ENCODE data around the gene BCAS1.
"Not testable (repeated sequence)": the region's sequence is repeated elsewhere in the genome, so short reads cannot be mapped to it uniquely, and the experiment has no call there.

The BCAS1 gene

DNA sequence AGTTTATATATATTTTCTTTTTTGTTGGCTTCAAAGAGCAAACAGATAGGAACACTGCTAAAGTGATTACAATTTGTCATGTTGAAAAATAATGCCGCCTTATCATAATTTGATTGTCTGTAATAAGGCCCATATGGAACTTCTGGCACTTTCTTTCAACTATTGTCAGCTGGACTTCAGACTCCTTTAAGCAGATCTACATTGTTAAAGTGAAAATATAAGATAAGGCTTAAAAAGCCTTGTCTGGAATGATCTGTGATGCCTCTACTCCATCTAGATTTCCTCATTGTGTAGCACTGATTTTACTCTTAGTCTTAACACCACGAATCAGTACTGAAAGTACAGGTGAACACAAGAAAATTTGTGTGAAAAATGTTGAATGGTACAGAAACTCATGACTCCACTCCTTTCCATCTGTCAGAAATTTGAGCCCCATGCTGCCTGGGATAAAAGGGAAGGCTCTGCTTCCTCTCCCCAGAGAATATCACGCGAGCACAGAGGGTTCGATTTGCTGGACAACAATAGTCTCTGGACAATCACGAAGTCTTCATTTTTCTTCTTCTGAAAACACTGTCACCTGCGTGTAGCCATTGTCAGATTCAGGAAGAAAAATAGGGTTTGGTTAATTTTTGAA, 56.0 kb downstream of the BCAS1 start:
- DNase-seq: no peak

GRCh38 chr20:54013471-54013870, 56.9 kb downstream of the BCAS1 start:
- no peak for DNase-seq

DNA sequence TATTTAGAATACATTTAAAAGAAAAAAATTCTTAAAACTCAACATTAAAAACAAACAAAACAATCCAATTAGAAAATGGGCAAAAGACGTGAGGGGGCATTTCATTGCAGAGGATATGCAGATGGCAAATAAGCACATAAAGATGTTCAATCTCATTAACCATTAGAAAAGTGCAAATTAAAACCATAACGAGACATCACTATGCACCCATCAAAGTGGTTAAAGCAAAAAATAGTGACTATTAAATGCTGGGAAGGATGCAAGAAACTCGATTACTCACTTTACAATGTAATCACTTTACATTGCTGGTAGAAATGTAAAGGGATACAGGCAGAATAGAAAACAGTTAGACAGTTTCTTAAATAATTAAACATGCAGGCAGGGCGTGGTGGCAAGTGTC, 59.0 kb downstream of the BCAS1 start:
- DNase-seq: no peak

DNA sequence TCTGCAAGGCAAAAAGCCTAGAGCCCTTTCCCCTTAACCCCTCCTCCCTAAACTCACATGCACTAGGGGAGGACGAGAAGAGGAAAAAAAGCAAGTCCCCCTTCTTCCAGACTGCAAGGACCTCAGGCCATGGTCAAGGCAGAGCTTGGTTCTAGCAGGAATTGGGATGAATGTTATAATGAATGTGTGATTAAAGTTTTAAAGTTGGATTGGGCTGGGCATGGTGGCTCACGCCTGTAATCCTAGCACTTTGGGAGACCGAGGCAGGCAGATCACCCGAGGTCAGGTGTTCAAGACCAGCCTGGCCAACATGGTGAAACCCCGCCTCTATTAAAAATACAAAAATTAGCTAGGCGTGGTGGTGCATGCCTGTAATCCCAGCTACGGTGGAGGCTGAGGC, 64.2 kb downstream of the BCAS1 start:
- not testable (repeated sequence) for DNase-seq

DNA sequence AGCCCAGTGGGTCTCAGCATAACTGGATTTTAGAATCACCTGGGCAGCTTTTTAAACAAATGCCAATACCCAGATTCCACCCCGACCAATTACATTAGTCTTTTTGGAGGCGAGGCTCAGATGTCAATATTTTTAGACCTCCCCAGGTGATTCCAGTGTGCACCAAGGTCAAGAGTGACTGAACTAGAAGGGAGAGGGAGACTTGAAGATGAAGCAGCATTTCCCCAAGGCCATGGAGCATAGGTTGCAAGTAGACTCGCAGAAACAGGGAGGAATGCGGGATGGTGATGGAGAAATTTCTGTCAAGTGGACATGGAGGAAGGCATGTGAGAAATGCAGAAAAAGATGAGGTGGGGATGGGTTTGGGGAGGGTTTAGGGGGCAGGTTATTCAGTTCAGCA, 64.9 kb downstream of the BCAS1 start:
- DNase-seq: no peak

- DNase-seq: no peak
Observed at GRCh38 chr20:54004445-54004844, 65.9 kb downstream of the BCAS1 start.

DNA sequence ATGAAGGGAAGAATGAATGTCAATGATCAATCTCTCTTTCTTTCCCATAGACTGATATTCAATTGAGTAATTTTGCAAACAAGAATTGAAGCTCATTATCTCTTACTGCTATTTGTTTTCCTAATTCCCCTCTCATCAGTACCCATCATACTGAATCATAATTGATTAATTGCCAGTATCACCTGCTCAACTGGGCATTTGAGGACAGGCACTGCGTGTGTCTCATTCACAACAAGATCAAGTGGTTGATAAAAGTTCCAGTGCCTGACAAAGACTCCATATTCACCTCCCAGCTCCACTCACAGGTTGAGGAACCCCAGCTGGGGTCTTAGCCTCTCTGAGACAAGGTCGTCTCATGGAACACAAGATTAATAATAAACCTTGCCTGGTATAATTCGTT, 67.7 kb downstream of the BCAS1 start:
- no peak for DNase-seq

GRCh38 chr20:54002056-54002575, 68.3 kb downstream of the BCAS1 start:
- DNase-seq: no peak

DNA sequence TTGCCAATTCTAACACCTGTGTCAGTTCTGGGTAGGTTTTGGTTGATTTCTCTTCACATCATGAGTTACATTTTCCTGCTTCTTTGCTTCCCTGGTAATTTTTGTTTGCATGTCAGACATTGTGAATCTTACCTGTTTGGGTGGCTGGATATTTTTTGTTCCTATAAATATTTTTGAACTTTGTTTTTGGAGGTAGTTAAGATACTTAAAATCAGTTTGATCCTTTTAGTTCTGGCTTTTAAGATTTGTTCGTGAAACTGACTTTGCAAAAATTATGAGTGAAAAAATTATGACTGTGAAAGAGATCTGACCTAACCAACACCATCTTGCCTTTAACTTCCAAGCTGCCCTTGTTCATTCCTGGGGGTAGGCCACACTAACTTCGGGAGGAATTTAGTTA, 69.5 kb downstream of the BCAS1 start:
- no peak for DNase-seq

GRCh38 chr20:54000262-54000661, 70.1 kb downstream of the BCAS1 start:
- no peak for DNase-seq

DNA sequence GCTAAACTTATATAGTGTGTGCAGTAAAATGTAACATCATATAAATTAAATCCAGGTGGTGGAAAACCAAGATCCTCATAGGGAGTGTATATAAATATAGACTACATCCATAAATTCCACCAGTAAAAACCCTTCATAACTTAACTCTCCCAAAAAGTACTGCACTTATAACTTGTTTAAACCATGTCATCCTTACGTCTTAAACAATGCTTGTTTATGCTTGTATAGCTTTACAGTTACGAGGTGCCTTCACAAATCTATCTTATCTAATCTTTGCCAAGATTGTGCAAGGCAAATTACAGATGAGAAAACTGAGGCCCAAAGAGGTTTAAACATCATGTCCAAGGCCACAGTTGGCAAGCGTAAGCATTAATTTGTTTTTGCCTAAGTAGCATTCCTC, 71.3 kb downstream of the BCAS1 start:
- DNase-seq: no peak

- no peak for DNase-seq
Observed at GRCh38 chr20:53996584-53997486, 73.6 kb downstream of the BCAS1 start.

GRCh38 chr20:53995949-53996348, 74.4 kb downstream of the BCAS1 start:
- DNase-seq: no peak

- no peak for DNase-seq
Observed at GRCh38 chr20:53994088-53994487, 76.3 kb downstream of the BCAS1 start.

DNA sequence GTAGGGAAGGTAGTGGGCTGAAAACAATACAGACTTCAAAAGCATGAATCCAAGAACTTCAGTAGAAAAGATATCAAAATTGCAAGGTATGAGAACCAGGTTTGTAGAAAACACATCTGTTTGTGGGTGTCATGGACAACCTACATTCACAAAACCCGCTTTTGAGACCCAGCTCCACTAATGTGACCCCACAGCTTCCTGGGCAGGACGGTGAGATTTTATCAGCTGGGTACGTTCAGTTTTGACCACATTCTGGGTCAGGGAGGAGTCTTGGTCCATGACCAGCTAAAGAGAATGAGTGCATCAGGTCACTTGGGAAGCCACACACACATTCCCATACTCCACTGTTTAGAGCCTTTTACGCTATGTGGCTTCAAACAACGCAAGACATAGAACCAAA, 77.1 kb downstream of the BCAS1 start:
- no peak for DNase-seq

- no peak for DNase-seq
Observed at GRCh38 chr20:53990768-53991450, 79.5 kb downstream of the BCAS1 start.

DNA sequence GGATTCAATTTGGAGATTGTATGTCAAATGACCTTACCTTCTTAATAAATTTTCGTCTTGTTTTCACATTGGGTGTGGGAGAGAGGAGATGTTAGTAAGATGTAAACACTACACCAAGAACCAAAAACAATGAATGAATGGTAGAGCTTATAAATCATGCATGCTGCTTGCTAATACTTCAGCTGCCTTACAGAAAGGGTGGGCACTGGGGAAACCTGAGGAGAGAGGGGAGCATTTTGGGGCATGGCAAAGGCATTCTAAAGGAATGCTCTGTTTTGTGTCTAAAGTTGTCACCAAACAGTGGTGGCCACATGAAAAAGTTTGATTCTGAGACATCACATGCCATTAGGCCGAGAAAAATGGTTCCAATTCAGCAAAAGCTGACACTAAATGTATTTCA, 80.4 kb downstream of the BCAS1 start:
- no peak for DNase-seq

- DNase-seq: no peak
Observed at GRCh38 chr20:53989401-53989800, 81.0 kb downstream of the BCAS1 start.

- DNase-seq: no peak
Observed at GRCh38 chr20:53986037-53986650, 84.2 kb downstream of the BCAS1 start.

- DNase-seq: no peak
Observed at GRCh38 chr20:53985150-53985518, 85.3 kb downstream of the BCAS1 start.

DNA sequence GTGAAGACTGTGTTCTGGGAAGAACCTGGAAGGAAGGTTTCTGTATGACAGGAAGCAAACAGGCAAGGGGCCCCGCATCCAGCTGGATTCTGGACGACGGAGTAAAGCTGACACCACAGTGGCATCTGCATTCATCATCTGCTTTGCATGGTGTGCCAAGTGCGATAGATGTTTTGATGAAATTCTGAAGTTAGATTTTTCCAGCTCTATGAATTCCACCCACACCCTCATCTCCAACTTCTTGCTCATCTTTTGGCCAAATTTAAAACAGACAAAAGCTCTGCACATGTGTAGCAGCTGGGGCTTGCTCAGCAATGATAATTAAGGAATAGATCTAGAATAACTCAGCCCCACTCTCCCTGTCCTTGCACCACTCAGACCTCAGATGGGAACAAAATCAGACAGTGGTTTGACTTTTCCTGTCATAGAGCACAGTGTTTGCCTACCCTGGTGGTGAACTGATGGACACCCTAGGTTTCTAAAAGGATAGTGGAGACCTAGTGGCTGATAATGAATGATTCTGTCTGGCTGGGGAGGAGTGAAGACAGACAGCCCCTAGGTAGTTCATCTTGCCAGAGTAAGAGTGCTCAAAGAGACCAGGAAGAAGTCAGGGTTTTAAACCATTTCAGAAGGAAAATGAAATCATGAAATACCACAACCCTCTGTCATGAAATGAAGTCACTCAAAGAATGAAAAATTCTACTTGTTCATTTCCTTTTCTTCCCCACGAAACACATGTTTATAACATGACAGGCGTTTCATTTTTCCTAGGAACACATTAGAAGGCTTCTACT, 85.8 kb downstream of the BCAS1 start:
- no peak for DNase-seq

- no peak for DNase-seq
Observed at GRCh38 chr20:53983401-53983800, 87.0 kb downstream of the BCAS1 start.

All from effector CD4-positive, alpha-beta T cell (primary cell).